Measurements from ENCODE around the gene FIGNL1.

GRCh38 chr7:50495746-50496145, 45.6 kb upstream of the FIGNL1 start:
- no peak for TF ChIP-seq CTCF (IDR thresholded peaks at IDR 0.05)
- TF ChIP-seq POLR2A (IDR thresholded peaks at IDR 0.05): no peak
